ENCODE measurements around the gene KCNN3.
"Not testable (repeated sequence)": the region's sequence is repeated elsewhere in the genome, so short reads cannot be mapped to it uniquely, and the experiment has no call there.

The KCNN3 gene

GRCh38 chr1:154870115-154870571 lies at the start of gene KCNN3:
KCNN3 (minus strand) TSS chr1:154870281; CDS start chr1:154869964, 317 bp downstream.
- peak; percentile 90 for DNase-seq (ENCODE audit: low spot score)

- no peak for DNase-seq (ENCODE audit: low spot score)
Observed at GRCh38 chr1:154913273-154913672, 43.2 kb upstream of the KCNN3 start.

GRCh38 chr1:154912755-154913154 lies 42.7 kb upstream of the KCNN3 start:
- DNase-seq (ENCODE audit: low spot score): no peak

- DNase-seq (ENCODE audit: low spot score): no peak
Observed at GRCh38 chr1:154911691-154912550, 41.8 kb upstream of the KCNN3 start.

GRCh38 chr1:154910851-154911250 lies 40.8 kb upstream of the KCNN3 start:
- no peak for DNase-seq (ENCODE audit: low spot score)

GRCh38 chr1:154908937-154909336 lies 38.9 kb upstream of the KCNN3 start:
- DNase-seq (ENCODE audit: low spot score): no peak

GRCh38 chr1:154908129-154908528 lies 38.0 kb upstream of the KCNN3 start:
- not testable (repeated sequence) for DNase-seq (ENCODE audit: low spot score)

GRCh38 chr1:154906621-154907081 lies 36.6 kb upstream of the KCNN3 start:
- DNase-seq (ENCODE audit: low spot score): no peak

GRCh38 chr1:154902938-154903566 lies 33.0 kb upstream of the KCNN3 start:
- DNase-seq (ENCODE audit: low spot score): no peak

GRCh38 chr1:154901591-154901990 lies 31.5 kb upstream of the KCNN3 start:
- DNase-seq (ENCODE audit: low spot score): no peak

- DNase-seq (ENCODE audit: low spot score): no peak
Observed at GRCh38 chr1:154899041-154899440, 29.0 kb upstream of the KCNN3 start.

GRCh38 chr1:154896771-154897286 lies 26.7 kb upstream of the KCNN3 start:
- no peak for DNase-seq (ENCODE audit: low spot score)

- no peak for DNase-seq (ENCODE audit: low spot score)
Observed at GRCh38 chr1:154895798-154896197, 25.7 kb upstream of the KCNN3 start.

GRCh38 chr1:154891452-154891851 lies 21.4 kb upstream of the KCNN3 start:
- DNase-seq (ENCODE audit: low spot score): no peak

GRCh38 chr1:154888757-154889156 lies 18.7 kb upstream of the KCNN3 start:
- DNase-seq (ENCODE audit: low spot score): no peak

- DNase-seq (ENCODE audit: low spot score): no peak
Observed at GRCh38 chr1:154886281-154887015, 16.4 kb upstream of the KCNN3 start.

GRCh38 chr1:154884869-154885701 lies 15.0 kb upstream of the KCNN3 start:
- no peak for DNase-seq (ENCODE audit: low spot score)

GRCh38 chr1:154883919-154884868 lies 14.1 kb upstream of the KCNN3 start:
- no peak for DNase-seq (ENCODE audit: low spot score)

GRCh38 chr1:154881820-154882535 lies 11.9 kb upstream of the KCNN3 start:
- no peak for DNase-seq (ENCODE audit: low spot score)

- DNase-seq (ENCODE audit: low spot score): no peak
Observed at GRCh38 chr1:154880671-154881070, 10.6 kb upstream of the KCNN3 start.

Data from kidney capillary endothelial cell (primary cell).